GM23338 (cell line): ENCODE results near the gene ARID3A.

Experiments used
- CREB1 ChIP-seq: fragments of 250-450 bp; sonication (Bioruptor Pico); IDR thresholded peaks from 2 replicates; pipeline ENCODE4 v1.5.0; 2020; ENCODE audit warnings: low read depth, mild to moderate bottlenecking, moderate library complexity
- CTCF ChIP-seq, 2 experiments: fragments of 200-600 bp in 1 of 2; sonication (generic) in 1 of 2; conservative IDR thresholded peaks; 2 replicates each; pipeline versions ENCODE4 v1.5.1 to v1.6.1; 2016 to 2017; ENCODE audit warnings: antibody characterized with exemption in 2 of 2, low read depth in 2 of 2, mild to moderate bottlenecking in 2 of 2, moderate library complexity in 1 of 2
- EZH2 ChIP-seq: fragments of 200-600 bp; sonication (generic); IDR thresholded peaks from one replicate; pipeline ENCODE4 v1.8.0; 2017; ENCODE audit warnings: antibody characterized with exemption, mild to moderate bottlenecking, low read depth; ENCODE audit not compliant: unreplicated experiment
- EZH2phosphoT487 ChIP-seq: fragments of 200-600 bp; sonication (generic); IDR thresholded peaks from one replicate; pipeline ENCODE4 v1.8.1; 2018; ENCODE audit warnings: antibody characterized with exemption; ENCODE audit not compliant: unreplicated experiment
- JUNB ChIP-seq: IDR thresholded peaks from one replicate; pipeline ENCODE4 v1.6.1; 2016; ENCODE audit warnings: antibody characterized with exemption; ENCODE audit not compliant: unreplicated experiment
- NANOG ChIP-seq: IDR thresholded peaks from 2 replicates; pipeline ENCODE4 v1.6.1; 2016; ENCODE audit warnings: antibody characterized with exemption, borderline replicate concordance
- POLR2AphosphoS5 ChIP-seq: IDR thresholded peaks from 2 replicates; pipeline ENCODE4 v1.6.1; 2016; ENCODE audit warnings: antibody characterized with exemption, low read depth
- REST ChIP-seq: IDR thresholded peaks from one replicate; pipeline ENCODE4 v1.6.1; 2018; ENCODE audit warnings: antibody characterized with exemption; ENCODE audit not compliant: unreplicated experiment
- ZNF462 ChIP-seq: fragments of 250-450 bp; sonication (Bioruptor Pico); IDR thresholded peaks from 2 replicates; pipeline ENCODE4 v1.5.0; 2020; ENCODE audit warnings: mild to moderate bottlenecking, moderate library complexity

DNA sequence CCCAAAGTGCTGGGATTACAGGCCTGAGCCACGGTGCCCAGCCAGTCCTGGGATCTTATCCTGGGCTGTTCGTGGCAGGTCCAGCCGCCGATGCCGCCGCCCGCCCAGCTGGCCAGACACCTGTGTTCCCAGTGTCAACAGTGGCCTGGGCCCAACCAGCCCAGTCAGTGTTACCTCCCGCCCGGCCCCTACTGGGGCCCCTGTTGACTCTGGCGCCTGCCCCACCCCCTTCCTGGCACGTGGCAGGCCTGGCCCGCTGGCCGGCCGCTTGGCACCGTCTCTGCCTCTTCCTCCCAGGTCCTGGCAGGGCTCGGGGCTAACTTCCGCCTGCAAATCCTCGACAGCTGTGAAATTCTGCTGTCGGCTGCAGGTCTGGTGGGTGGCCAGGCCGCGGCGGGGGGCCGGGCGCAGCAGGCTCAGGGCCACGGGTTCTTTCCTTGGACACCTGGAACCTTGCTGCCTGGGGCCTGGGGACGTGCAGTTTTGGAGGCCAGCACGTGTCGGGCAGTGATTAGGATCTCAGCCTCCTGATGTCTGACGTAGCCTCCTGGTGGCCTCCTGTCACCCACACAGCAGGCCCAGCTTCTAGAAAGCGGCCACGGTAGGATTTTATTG lies 9.1 kb downstream of the ARID3A start:
- TF ChIP-seq CTCF (conservative IDR thresholded peaks at IDR 0.05; ENCODE audit: low read depth in 2 of 2) (no peak), POLR2AphosphoS5 (no peak), NANOG (no peak), EZH2 (no peak), EZH2phosphoT487 (no peak), CREB1 (CRISPR knock-in tag) (no peak), REST (no peak), ZNF462 (CRISPR knock-in tag) (no peak), JUNB (no peak)
